UCSD-AML1 (cell line): Measurements from ENCODE around the gene GLIPR1L2.
A peak's percentile ranks its signal among the peaks of the same experiment; 100 is the strongest.
"Not testable (repeated sequence)": the region's sequence is repeated elsewhere in the genome, so short reads cannot be mapped to it uniquely, and the experiment has no call there.

Experiments
- DNase-seq: peaks from one replicate; lab custom pipeline; 2025; ENCODE audit not compliant: unreplicated experiment; lab: John Stamatoyannopoulos, UW

The GLIPR1L2 gene

GRCh38 chr12:75432924-75433323 lies 42.0 kb downstream of the GLIPR1L2 start:
- no peak for DNase-seq

GRCh38 chr12:75437564-75437963 lies 46.7 kb downstream of the GLIPR1L2 start:
- peak; percentile 14 for DNase-seq

DNA sequence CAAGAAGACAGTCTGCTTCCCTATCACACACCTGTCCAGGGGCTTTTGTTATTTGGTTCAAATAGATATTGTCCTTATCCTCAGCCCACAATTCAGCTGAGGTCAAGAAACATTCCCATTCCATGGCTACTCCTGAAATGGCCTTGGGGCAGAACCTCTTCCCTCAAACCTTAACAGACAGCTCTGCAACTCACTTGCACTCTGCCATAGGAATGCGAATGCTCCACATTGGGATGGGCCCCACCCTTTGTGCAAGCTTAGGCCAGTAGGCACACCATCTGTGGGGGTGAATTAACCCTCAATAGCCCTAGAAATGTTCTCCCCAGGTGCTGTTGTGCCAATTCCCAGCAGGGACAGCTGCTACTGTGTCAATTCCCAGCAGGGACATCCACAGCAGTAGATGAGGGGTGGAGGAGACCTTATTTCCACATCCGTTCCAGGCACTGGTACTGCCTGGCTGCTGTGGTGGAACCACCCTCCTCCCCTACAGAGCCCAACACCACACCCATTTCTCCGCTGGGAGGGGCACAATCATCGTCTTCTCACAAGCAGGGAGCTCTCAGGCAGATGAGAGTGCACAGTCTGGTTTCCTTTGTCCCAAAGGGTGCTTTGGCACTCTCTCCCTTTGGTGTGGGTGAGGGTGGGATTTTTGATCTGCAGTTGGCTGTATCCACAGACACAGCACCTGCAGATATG lies 47.3 kb downstream of the GLIPR1L2 start:
- DNase-seq: no peak

DNA sequence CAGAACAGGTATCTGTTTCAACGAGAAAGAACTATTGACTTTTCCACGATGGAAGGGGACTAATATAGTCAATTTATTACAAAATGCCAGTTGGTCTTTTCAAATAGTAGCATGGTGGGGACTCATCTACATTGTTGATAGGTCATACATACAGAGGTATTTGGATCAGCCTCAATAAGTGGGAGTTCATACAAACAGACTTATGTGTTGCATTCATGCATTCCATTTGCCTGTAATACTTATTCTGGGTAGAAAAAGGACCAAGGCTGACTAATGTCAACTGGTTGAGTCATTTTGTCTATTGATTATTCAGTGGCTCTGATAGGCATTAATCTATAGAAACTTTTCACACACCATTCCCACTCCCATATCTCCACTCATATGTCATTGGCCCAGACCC lies 48.2 kb downstream of the GLIPR1L2 start:
- no peak for DNase-seq

DNA sequence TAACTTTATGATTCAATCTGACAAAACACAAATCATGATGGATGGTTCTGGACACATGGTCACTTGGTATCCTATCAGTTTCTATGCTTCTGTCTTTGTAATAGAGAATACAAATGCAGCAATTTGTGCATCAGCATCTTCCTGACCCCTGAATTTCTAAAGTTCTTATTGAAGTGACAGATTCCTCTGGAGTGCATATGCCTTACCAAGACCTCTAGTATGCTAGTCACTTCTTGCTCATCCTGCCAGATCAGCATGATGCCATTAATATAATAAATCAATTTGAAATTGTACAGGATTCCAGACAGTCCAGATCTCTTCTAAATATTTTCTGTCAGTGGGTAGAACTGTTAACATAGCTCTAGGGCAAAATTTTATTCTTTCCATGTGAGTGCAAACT lies 49.0 kb downstream of the GLIPR1L2 start:
- no peak for DNase-seq

DNA sequence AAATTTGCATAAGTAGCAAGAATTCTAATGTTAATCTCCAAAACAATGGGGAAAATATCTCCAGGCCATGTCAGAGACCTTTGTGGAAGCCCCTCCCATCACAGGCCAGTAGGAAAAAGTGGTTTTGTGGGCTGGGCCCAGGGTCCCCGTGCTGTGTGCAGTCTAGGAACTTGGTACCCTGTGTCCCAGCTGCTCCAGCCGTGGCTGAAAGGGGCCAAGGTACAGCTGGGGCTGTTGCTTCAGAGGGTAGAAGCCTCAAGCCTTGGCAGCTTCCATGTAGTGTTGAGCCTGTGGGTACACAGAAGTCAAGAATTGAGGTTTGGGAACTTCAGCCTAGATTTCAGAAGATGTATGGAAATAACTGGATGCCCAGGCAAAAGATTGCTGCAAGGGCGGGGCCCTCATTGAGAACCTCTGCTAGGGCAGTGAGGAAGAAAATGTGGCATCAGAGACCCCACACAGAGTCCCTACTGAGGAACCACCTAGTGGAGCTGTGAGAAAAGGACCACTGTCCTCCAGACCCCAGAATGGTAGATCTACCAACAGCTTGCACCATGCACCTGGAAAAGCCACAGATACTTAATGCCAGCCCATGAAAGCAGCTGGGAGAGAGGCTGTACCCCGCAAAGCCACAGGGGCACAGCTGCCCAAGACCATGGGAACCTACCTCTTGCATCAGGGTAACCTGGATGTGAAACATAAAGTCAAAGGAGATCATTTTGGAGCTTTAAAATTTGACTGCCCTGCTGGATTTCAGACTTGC lies 51.0 kb downstream of the GLIPR1L2 start:
- not testable (repeated sequence) for DNase-seq

DNA sequence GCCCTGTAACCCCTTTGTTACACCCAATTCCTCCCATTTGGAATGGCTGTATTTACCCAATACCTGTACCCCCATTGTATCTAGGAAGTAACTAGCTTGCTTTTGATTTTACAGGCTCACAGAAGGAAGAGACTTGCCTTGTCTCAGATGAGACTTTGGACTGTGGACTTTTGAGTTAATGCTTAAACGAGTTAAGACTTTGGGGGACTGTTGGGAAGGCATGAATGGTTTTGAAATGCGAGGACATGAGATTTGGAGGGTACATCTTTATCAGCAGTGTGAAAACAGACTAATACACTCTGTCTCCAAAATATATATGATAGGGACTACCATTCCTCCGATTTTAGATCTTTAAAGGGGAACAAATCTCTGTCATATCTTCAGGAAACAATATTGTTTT lies 51.6 kb downstream of the GLIPR1L2 start:
- DNase-seq: not testable (repeated sequence)

DNA sequence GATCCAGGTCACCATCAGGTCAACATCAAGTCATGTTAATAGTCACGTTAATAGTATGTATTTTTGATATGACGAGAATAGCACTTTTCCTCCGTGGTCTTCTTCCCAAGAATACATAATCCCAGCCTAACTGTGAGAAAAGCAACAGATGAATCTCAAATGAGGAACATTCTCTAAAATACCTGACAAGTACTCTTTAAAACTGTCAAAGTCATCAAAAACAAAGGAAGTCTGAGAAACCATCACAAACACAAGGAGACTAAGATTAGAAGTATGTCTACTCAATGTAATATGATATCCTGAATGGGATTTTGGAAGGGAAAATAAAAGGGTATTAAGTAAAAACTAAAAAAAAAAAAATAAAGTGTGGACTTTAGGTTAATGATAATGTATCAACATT lies 52.8 kb downstream of the GLIPR1L2 start:
- DNase-seq: no peak

DNA sequence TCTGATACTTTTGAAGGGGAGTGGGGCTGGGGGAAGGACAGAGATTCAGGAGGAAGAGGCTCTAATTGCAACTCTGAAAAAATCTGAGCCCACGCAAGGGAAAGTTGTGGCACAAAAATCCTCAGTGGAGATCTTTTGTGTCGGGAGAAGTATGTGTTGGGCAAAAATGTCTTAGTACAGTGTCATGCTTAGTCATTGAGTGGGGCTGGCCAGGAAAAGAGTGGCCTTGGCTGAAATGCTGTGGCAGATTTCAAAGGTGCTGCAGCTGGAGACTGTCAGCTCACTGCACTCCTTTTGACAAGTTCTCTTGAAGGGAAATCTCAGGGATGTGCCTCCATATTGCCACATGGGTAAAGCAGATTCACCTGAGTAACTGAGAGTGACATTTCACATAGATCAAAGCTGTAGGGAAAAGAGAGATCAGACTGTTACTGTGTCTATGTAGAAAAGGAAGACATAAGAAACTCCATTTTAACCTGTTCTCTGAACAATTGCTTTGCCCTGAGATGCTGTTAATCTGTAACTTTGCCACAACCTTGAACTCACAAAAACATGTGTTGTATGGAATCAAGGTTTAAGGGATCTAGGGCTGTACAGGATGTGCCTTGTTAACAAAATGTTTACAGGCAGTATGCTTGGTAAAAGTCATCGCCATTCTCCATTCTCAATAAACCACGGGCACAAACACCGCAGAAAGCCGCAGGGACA lies 53.7 kb downstream of the GLIPR1L2 start:
- peak; percentile 20 for DNase-seq

DNA sequence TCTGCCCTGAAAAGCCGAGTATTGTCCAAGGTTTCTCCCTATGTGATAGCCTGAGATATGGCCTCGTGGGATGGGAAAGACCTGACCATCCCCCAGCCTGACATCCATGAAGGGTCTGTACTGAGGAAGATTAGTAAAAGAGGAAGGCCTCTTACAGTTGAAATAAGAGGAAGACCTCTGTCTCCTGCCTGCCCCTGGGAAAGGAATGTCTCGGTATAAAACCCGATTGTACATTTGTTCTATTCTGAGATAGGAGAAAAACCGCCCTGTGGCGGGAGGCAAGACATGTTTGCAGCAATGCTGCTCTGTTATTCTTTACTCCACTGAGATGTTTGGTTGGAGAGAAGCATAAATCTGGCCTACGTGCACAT lies 54.2 kb downstream of the GLIPR1L2 start:
- DNase-seq: peak; percentile 9

DNA sequence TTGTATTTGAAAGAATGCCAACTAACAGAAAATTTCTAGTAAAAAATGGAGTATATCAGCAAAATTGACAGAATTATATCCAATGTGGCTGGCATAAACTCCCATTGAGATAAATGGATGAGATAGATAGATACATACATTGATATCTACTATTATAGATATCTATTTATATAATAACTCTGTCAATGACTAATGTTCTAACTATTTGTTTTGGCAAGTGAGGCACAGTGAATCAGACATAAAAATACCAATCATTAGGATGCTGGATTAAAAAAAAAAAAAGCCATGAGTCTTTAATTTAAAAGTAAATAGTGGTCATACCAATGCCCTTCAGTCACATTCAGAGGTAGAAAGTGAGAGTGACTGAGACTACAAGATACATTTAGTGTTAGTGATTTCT lies 56.0 kb downstream of the GLIPR1L2 start:
- DNase-seq: no peak

DNA sequence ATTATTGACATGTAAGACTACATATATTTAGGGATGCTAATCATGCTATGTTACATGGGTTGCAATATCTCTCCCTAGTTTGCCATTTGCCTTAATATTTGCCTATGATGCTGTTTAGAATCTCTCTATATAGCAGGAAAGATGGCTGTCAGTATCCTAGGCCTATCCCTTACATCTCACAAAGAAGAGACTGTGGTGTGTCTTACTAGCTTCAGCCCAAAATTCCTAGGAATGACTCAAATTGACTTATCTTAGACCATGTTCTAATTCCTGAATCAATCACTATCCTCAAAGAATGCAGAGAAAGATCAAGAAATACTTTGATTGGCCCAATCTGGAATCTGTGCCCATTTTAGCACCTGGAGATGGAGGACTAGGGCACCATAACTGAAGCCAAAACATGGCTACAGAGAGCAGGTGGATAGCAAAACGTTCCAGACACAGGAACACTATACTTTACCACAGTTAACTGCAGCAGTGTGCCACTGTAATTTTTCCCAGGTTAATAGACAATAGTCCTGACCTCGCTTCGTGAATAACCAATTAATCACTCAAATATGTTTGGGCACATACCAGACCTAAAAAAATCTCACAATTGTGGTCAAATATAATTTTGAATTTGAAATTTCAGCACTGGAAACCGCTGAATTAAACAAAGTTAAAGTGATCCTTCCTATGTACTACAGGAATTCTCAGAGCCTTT lies 57.0 kb downstream of the GLIPR1L2 start:
- no peak for DNase-seq

GRCh38 chr12:75452675-75453330 lies 61.9 kb downstream of the GLIPR1L2 start:
- no peak for DNase-seq

DNA sequence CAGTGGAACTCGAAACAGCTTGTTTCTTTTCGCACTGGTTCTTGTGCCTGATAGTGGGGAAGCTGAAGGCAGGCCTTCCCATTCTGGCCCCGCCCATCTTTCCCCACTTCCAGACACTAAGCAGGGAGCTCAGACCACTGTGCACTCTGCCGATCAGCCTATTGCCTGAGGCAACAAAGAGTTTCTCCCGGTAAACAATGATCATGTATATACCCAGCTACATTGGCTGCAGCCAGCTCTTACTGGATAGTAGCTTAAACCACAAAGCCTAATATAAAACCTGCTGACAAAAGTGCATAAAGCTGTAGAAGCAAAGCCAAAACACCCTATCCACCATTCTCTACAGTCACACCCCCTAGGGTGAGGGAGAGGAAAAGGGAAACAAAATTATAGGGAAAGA lies 65.0 kb downstream of the GLIPR1L2 start:
- DNase-seq: no peak

GRCh38 chr12:75457191-75457590 lies 66.3 kb downstream of the GLIPR1L2 start:
- DNase-seq: no peak

GRCh38 chr12:75457866-75458265 lies 67.0 kb downstream of the GLIPR1L2 start:
- not testable (repeated sequence) for DNase-seq

DNA sequence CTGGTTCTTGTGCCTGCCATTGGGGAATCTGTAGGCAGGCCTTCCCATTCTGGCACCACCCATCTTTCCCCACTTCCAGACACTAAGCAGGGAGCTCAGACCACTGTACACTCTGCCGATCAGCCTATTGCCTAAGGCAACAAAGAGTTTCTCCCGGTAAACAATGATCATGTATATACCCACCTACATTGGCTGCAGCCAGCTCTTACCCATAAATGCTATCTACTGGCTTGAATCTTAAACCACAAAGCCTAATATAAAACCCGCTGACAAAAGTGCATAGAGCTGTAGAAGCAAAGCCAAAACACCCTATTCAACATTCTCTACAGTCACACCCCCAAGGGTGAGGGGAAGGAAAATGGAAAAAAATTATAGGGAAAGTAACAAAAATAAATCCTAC lies 68.9 kb downstream of the GLIPR1L2 start:
- no peak for DNase-seq

DNA sequence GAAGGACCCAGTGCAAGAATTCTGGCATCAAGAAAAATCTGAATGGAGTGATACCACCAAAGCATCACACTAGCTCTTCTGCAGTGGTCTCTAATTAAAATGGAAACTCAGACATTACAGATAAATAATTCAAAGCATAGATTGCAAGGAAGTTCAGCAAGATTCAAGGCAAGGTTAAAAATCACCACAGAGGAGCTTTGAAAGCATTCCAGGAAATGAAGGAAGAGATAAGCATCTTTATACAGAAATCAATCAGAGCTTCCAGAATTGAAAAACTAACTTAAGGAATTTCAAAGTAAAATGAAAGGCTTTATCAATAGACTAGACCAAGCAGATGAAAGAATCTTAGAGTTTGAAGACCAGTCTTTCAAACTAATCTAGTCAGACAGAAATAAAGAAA lies 69.3 kb downstream of the GLIPR1L2 start:
- DNase-seq: no peak

DNA sequence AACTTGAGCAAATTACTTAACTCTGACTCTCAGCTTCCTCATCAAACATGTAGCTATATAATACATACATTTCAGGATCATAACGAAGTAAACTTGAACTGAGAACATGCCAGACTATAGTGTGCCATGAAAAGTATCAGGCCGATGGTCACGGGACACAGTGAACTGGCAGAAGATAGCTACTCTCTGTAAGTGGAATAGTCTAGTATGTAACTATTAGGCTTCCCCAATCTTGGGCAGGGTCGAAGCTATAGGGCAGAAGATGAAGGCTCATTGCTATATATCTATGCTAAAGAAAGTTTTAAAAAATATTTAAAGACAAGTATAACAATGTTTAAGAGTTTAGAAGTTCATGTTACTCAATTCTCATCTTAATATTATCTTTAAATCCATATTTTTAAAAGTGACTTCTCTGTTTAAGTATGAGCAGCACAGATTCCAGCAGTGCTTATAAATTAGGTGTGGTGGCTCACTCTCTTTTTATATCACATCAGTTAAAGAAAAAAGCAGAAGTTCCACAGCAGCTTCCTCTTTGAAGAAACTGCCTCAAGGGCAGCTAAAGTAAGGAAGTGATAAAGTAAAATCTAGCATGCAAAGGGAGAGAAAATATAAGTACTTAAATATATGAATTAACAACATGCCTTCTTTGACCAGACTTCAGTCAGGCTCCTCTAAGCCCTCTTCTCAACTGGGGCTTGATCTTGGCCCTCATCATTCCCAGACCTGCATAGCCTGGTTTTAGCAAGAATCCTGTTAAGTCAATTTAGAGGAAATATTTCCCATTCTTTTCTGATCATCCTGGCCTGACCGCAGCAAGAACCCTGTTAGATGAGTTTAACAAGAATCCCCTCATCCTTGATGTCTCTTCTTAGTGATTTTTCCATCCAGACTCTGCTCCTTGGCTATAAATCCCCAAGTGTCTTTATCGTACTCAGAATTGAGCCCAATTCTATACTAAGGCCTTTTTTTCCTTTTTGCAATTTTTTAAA lies 81.3 kb downstream of the GLIPR1L2 start:
- DNase-seq: peak; percentile 14

DNA sequence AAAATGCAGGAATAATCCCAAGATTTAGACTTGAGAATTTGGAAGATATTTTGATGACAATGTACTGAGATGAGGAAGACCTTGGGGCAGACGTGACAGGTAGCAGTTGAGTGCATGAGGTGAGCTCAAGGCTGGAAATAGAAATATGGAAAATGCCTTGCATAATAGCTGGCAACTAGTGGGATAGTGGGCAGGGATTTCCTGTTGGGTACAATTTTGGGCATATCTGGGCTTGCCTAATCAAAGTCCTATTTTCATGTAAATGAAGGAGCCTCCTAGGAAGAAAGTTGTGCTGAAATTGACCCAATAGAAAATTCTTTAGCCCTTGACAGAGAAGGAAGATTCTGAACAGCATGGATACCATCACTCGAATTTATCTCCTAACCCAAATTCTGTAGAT lies 83.2 kb downstream of the GLIPR1L2 start:
- DNase-seq: no peak
